EL (cell line): Measurements from ENCODE around the gene DDR1.
A peak's percentile ranks its signal among the peaks of the same experiment; 100 is the strongest.
"Not testable (repeated sequence)": the region's sequence is repeated elsewhere in the genome, so short reads cannot be mapped to it uniquely, and the experiment has no call there.

Source experiments
- DNase-seq: peaks from one replicate; pipeline ENCODE4 v3.0.0-alpha.2; 2016

The DDR1 gene

GRCh38 chr6:30883685-30884520 is at the start of gene DDR1:
TSS of gene DDR1 (plus strand) at chr6:30884519. CDS start at chr6:30888730, 4,211 bp downstream.
- DNase-seq = peak; percentile 73

- no peak for DNase-seq
Measured at GRCh38 chr6:30834646-30835045, 49.7 kb upstream of the DDR1 start.

- no peak for DNase-seq
Measured at GRCh38 chr6:30835576-30835975, 48.7 kb upstream of the DDR1 start.

- DNase-seq = peak; percentile 33
Measured at GRCh38 chr6:30836431-30836866, 47.9 kb upstream of the DDR1 start.

- DNase-seq = no peak
Measured at GRCh38 chr6:30836957-30837356, 47.4 kb upstream of the DDR1 start.

- DNase-seq = no peak
Measured at GRCh38 chr6:30837432-30837831, 46.9 kb upstream of the DDR1 start.

GRCh38 chr6:30837870-30838269 is 46.4 kb upstream of the DDR1 start:
- DNase-seq = no peak

- DNase-seq = no peak
Measured at GRCh38 chr6:30839671-30840070, 44.6 kb upstream of the DDR1 start.

GRCh38 chr6:30840084-30840934 is 44.0 kb upstream of the DDR1 start:
- DNase-seq = no peak

GRCh38 chr6:30840935-30841643 is 43.2 kb upstream of the DDR1 start:
- DNase-seq = no peak

GRCh38 chr6:30841644-30842504 is 42.4 kb upstream of the DDR1 start:
- no peak for DNase-seq

GRCh38 chr6:30842754-30843610 is 41.3 kb upstream of the DDR1 start:
- DNase-seq = peak; percentile 42

- no peak for DNase-seq
Measured at GRCh38 chr6:30843611-30843998, 40.7 kb upstream of the DDR1 start.

- DNase-seq = peak; percentile 82
Measured at GRCh38 chr6:30844118-30844535, 40.2 kb upstream of the DDR1 start.

GRCh38 chr6:30845183-30845582 is 39.1 kb upstream of the DDR1 start:
- no peak for DNase-seq

GRCh38 chr6:30847421-30847970 is 36.8 kb upstream of the DDR1 start:
- no peak for DNase-seq

- no peak for DNase-seq
Measured at GRCh38 chr6:30847971-30848436, 36.3 kb upstream of the DDR1 start.

GRCh38 chr6:30849903-30850651 is 34.2 kb upstream of the DDR1 start:
- DNase-seq = no peak

- DNase-seq = not testable (repeated sequence)
Measured at GRCh38 chr6:30852459-30852858, 31.9 kb upstream of the DDR1 start.
